GM19455 (cell line): Measurements from ENCODE around the gene GREB1.

Source experiments
- ATAC-seq: cut with Tn5 transposase; IDR thresholded peaks from one replicate; pipeline ENCODE4 v1.9.1; 2021; ENCODE audit not compliant: unreplicated experiment

GREB1 gene

GRCh38 chr2:11596801-11597200 lies 63.0 kb downstream of the GREB1 start:
- ATAC-seq = no peak

DNA sequence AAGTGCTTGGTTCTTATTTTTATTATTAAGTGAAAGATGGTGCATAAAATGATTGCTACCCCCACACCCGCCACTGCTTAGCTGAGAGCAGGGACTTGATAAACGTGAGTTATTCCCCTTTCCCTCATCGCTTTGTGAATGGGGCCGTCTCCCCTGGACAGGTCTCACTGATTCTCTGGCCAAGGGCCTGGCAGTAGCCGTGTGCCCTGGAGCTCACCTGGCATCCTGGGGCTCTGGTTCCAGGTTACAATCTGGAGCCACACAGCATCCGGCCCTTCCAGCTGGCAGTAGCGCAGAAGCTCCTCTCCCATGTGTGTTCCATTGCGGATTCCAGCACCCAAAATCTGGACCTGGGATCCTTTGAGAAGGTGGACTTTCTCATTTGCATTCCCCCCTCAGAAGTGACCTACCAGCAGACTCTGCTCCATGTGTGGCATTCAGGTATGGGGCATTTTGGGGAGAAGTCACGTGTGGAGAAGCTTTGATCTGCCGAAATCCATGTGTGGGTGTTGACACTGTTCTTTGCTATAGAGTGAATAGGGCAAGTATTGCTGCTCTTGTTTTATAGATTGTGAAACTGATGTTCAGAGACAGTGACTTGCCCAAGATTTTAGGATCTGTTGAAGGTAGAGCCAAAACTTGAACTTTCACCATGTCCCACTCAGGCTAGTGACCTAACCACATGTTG lies 63.8 kb downstream of the GREB1 start:
- ATAC-seq = no peak

DNA sequence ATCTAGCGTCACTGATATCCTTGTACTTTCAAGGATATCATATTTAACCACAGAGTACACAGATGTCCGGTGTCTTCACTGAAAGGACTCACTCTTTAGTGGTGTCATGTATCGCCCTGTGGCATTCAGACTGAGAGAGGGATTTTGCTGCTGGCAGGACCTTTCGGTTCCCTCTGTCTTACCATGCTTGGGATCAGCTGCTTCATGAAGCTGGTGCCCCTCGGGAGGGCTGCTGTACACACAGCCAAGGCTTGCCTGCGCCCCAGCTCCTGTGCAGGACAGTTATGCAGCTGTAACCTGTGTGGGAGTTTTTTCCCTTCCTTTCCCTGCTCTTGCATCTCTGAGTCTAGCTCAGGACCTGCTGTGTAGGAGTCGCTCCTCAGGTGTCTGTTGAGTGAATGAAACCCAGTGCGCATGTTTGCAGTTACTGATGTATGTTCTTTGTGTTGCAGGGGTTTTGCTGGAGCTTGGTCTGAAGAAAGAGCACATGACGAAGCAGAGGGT lies 64.4 kb downstream of the GREB1 start:
- ATAC-seq = no peak

- no peak for ATAC-seq
Observed at GRCh38 chr2:11602563-11603204, 68.8 kb downstream of the GREB1 start.

GRCh38 chr2:11610624-11611242 lies 76.9 kb downstream of the GREB1 start:
- no peak for ATAC-seq

DNA sequence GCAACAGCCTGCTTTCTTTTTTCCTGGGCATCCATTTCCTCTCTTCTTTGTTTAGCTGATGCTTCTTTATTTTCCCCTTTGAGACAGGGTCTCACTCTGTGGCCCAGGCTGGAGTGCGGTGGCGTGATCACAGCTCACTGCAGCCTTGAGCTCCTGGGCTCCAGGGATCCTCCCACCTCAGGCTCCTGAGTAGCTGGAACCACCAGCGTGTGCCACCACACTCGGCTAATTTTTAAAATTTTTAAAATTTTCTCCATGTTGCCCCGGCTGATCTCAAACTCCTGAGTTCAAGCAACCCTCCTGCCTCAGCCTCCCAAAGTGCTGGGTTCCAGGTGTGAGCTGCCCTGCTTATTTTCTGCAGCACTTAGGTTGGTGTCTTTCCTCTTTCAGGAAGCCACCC lies 77.4 kb downstream of the GREB1 start:
- ATAC-seq = no peak

- no peak for ATAC-seq
Observed at GRCh38 chr2:11612553-11613215, 78.8 kb downstream of the GREB1 start.

DNA sequence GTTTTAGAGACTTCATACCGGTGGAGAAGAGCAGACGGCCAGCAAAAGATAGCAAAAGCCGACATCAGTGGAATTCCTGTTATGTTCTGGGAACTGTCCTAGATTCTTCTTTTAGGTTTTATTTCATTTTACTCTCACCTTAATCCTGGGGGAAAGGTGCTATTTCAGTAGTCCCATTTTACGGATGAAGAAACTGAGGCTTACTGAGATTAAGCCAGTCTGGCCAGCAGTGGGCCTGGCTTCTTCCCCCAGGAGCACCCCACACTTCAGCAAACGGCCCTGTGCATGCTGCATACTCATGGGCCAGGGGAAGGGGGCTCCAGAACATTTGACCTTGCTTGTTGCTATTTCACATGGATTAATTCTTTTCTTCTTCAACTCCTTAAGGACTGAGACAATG lies 79.5 kb downstream of the GREB1 start:
- no peak for ATAC-seq

DNA sequence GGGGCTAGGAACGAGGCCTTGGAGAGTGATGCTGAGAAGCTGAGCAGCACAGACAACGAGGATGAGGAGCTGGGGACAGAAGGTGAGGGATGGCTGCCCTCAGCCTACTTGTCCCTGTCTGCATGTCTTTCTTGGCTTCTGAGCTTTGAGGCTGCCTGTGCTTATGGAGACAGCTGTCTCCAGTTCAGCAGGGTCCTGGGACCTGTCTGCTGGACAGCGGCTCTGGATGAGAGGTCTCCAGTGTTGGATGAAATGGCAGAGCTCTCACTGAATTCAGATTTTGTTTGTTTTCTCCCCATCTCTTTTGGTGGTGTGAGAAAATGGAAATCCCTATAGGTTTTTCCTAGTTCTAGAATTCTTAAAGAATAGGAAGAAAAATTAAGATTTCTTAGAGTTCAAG lies 81.4 kb downstream of the GREB1 start:
- ATAC-seq = no peak

DNA sequence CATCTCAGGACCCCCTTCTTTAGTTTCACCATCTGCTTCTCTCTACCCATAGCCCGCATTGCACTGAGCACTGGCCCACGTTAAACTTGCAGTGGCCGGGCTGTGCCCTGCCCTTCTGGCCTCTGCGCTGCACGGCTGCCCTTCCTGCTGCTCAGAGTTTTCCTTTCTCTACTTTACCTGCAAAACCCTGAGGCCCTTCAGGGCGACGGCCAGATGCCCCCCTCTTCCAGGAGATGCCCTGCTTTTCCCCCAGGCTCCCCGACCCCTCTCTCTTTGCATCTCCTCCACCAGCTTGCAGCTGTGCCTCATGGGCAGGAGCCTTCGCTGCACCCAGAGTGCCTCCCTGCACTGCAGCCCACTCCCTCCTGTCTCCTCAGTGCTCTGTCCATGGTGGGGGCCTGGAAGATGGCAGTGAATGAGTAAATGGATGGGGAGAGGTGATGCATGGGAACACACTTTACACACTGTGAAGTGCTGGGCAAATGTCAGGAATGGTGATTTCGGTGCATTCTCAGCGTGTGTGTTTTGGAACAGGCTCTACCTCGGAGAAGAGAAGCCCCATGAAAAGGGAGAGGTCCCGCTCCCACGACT lies 82.3 kb downstream of the GREB1 start:
- ATAC-seq = no peak

DNA sequence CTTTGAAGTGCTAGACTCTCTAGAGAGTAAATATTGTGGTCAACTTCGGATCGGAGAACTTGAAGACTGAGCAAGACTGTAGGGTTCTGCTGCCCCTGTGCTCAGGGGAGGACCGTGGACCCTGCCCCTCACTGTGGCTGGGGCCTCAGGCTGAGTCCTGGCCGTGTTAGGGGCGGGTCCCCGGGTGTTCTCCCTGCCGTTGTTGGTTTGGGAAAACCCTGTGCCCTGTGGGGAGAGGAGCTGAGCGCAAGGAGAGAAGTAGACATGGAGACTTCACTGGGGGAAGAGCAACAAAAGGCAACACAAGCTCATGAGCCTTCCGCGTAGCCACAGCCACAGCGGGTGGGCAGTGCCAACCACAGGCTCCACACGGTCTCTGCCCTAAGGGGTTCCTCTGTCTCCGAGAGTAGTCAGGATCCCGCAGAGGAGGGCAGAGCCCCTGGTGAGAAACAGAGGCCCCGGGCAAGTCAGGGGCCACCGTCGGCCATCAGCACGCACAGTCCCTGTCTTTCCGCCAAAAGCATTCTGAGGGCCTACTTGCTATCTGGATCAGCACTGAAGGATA lies 83.1 kb downstream of the GREB1 start:
- ATAC-seq = no peak

DNA sequence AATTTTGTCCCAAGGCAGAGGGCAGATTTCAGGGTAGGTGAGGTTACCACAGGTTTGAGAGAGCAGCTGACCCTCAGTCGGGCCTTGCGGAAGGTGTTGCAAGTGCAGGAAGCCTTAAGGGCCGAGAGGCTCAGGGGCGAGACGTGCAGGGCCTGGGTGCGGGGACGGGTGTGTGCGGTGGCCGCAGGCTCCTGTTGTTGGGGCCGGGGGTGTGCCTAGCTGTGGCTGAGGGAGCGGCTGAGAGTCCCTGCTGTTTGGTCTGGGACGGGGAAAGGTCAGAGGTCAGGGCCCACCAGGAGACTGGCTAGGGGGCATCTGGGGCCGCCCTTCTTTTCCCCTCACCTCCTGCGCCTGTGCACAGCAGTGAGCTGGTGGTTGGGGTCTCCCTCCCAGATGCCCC lies 83.7 kb downstream of the GREB1 start:
- no peak for ATAC-seq

DNA sequence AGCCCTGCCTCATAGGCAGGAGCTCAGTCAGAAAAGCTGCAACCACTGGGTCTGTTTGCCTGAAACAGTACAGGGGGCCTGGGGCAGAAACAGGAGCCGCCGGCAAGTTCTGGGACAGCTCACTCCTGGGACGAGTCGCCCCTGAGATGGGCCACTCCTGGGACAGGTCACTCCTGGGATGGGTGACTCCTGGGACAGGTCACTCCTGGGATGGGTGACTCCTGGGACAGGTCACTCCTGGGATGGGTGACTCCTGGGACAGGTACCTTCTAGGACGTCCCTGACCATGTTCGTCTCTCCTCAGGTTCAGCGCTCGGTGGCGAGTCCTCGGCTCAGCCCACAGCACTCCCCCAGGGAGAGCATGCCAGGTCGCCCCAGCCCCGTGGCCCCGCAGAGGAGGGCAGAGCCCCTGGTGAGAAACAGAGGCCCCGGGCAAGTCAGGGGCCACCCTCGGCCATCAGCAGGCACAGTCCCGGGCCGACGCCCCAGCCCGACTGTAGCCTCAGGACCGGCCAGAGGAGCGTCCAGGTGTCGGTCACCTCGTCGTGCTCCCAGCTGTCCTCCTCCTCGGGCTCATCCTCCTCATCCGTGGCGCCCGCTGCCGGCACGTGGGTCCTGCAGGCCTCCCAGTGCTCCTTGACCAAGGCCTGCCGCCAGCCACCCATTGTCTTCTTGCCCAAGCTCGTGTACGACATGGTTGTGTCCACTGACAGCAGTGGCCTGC lies 84.3 kb downstream of the GREB1 start:
- no peak for ATAC-seq

- ATAC-seq = no peak
Observed at GRCh38 chr2:11618708-11619062, 84.8 kb downstream of the GREB1 start.

DNA sequence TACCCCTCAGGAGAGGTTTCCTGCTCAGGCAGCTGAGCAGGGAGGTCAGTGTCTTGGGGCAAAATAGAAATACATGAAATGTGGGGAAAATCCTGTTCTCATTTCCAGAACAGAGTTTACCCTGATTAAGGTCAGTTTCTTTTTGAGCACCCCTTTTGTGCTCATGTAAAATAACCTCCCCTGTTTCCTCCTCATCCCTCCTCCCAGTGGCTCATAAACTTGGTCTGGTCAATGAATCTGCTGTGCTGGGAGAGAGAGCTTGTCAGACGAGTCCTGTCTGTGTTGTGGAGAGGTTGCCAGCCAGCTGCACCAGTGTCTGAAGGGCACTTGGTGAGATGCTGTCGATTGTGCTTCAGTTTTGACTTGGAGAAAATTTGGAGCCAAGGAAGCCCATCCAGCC lies 87.6 kb downstream of the GREB1 start:
- ATAC-seq = no peak

GRCh38 chr2:11622611-11623010 lies 88.8 kb downstream of the GREB1 start:
- ATAC-seq = no peak

- no peak for ATAC-seq
Observed at GRCh38 chr2:11624893-11625292, 91.0 kb downstream of the GREB1 start.

DNA sequence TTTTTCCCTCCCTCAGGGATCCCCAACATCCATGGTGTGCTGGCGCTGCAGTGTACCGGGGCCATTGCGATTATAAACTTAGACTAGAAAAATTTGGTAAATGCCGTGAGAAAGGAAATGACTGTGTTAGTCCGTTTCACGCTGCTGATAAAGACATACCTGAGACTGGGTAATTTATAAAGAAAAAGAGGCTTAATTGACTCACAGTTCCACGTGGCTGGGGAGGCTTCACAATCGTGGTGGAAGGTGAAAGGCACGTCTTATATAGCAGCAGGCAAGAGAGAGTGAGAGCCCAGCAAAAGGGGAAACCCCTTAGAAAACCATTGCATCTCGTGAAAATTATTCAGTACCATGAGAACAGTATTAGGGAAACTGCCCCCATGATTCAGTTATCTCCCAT lies 91.8 kb downstream of the GREB1 start:
- ATAC-seq = no peak

DNA sequence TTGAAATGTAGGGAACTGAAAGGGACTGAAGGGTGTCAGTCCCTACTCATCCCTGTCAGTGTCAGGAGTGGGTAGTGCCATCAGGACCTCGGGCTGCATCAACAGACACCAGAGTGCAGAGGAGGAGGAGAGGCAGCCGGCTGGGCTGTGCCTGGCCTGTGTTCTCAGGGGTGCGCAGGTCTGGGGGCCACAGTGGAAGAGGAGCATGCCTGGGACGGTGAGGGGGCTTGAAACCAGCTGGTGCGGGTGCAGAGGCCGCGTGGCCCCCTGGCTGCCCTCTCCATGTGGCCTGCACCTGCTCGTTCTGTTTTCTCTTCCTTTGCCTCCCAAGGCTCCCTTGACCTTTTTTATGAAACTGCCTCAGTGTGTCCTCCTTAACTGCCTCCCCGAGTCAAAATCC lies 94.8 kb downstream of the GREB1 start:
- ATAC-seq = no peak

GRCh38 chr2:11629215-11629614 lies 95.4 kb downstream of the GREB1 start:
- ATAC-seq = no peak

DNA sequence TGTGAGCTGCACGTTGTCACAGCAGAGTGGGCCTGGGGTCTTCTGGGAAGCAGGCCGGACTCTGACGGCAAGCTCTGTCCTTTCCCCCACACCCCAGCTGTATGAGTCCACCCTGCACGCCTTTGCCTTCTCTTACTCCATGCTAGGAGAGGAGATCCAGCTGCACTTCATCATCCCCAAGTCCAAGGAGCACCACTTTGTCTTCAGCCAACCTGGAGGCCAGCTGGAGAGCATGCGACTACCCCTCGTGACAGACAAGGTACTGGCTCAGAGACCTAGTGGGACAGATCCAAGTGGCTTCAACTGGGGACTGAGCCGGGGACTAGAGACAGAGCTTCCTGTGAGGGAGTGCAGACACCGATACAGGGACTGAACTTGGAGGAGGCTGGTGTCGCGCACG lies 96.0 kb downstream of the GREB1 start:
- no peak for ATAC-seq
